Esophagus squamous epithelium (tissue), 5 donors: ENCODE measurements around the gene P3H2. TPM values are rescaled to one million over a fixed set of nuclear protein-coding genes. Genes with fewer than 3 reads are reported as not detected.

Source experiments
- DNase-seq: peaks from one replicate; lab custom pipeline; 2025; lab: John Stamatoyannopoulos, UW
- H3K27ac ChIP-seq, 4 donors: fragments of 200-600 bp; sonication (generic); one replicate each; pipeline ENCODE4 v1.5.1; 2016 to 2019; ENCODE audit warnings: mild to moderate bottlenecking in 1 of 4
- H3K27me3 ChIP-seq, 4 donors: fragments of 200-600 bp; sonication (generic); 1 replicate in 3 of 4; 2 replicates in 1 of 4; pipeline versions ENCODE4 v1.5.1 to v1.6.0; 2017 to 2021; ENCODE audit warnings: antibody characterized with exemption in 1 of 4
- H3K36me3 ChIP-seq, 3 donors: fragments of 200-600 bp; sonication (generic); one replicate each; pipeline ENCODE4 v1.5.1; 2016 to 2019
- H3K4me1 ChIP-seq, 3 donors: fragments of 200-600 bp; sonication (generic); one replicate each; pipeline ENCODE4 v1.5.1; 2017 to 2019
- H3K4me3 ChIP-seq, 4 donors: fragments of 200-600 bp; sonication (generic); 1 replicate in 3 of 4; 2 replicates in 1 of 4; pipeline ENCODE4 v1.5.1; 2016 to 2019; ENCODE audit warnings: mild to moderate bottlenecking in 2 of 4, moderate library complexity in 1 of 4
- H3K9me3 ChIP-seq, 3 donors: fragments of 200-600 bp; sonication (generic); one replicate each; pipeline ENCODE4 v1.5.1; 2016 to 2019
- POLR2A ChIP-seq, 4 donors: fragments of 450-650 bp; IDR thresholded peaks; one replicate each; pipeline ENCODE4 v1.6.1; 2017; ENCODE audit warnings: antibody characterized with exemption in 4 of 4, mild to moderate bottlenecking in 4 of 4, moderate library complexity in 3 of 4
- WGBS, 2 donors: methylation state at CpG; one replicate each; pipeline ENCODE4 v1.1.5; 2018; 5-methylcytosine and 5-hydroxymethylcytosine counted together
- intact Hi-C: fragments of 100-400 bp; cut with DNase I; formaldehyde crosslinking; loops from one replicate; pipeline ENCODE4 v1.15.0; 2022
- total RNA-seq, 4 donors: library from RNA; depleted of rRNA; stranded (reverse); fragments of >200 nt; gene quantifications; one replicate each; pipeline ENCODE4 v1.1.0, GENCODE V29; 2016
- TF ChIP-seq, protein P1 (sequence below), 6 experiments: fragments of 450-650 bp in 4 of 6; fragments of 200-600 bp in 2 of 6; sonication (generic) in 2 of 6; IDR thresholded peaks; one replicate each; pipeline ENCODE4 v1.5.1; 2016 to 2019; ENCODE audit warnings: antibody characterized with exemption in 6 of 6, mild to moderate bottlenecking in 4 of 6, moderate library complexity in 4 of 6
- donor health status: DM: yes; HTN: yes; CAD: no.

The P3H2 gene
- total RNA-seq, 4 donors from 2014 or later, result 16.5 to 41.2 (median 34.0) TPM

GRCh38 chr3:189914799-189915198, 205.9 kb downstream of the P3H2 start:
- no peak for TF ChIP-seq POLR2A (IDR thresholded peaks at IDR 0.05)
- TF ChIP-seq, protein P1, sequence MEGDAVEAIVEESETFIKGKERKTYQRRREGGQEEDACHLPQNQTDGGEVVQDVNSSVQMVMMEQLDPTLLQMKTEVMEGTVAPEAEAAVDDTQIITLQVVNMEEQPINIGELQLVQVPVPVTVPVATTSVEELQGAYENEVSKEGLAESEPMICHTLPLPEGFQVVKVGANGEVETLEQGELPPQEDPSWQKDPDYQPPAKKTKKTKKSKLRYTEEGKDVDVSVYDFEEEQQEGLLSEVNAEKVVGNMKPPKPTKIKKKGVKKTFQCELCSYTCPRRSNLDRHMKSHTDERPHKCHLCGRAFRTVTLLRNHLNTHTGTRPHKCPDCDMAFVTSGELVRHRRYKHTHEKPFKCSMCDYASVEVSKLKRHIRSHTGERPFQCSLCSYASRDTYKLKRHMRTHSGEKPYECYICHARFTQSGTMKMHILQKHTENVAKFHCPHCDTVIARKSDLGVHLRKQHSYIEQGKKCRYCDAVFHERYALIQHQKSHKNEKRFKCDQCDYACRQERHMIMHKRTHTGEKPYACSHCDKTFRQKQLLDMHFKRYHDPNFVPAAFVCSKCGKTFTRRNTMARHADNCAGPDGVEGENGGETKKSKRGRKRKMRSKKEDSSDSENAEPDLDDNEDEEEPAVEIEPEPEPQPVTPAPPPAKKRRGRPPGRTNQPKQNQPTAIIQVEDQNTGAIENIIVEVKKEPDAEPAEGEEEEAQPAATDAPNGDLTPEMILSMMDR (IDR thresholded peaks at IDR 0.05), result no peak
- DNase-seq, result no peak
- Histone ChIP-seq H3K27ac (peak overlapping the region in 3 of 4 donors; percentile 62 to 76 (median 71)), H3K4me3 (no peak overlapping the region), H3K36me3 (no peaks in the 10 kb centered on the region), H3K27me3 (no peaks in the 10 kb centered on the region), H3K9me3 (no peaks in the 10 kb centered on the region), H3K4me1 (peaks cover 0 to 41% (median 15%) of the 10 kb centered on the region in 3 donors)
- 24 to 49% methylated on average over 3 of the region's 3 CpGs for WGBS, 2 donors
- intact Hi-C loops, result no loop called here

DNA sequence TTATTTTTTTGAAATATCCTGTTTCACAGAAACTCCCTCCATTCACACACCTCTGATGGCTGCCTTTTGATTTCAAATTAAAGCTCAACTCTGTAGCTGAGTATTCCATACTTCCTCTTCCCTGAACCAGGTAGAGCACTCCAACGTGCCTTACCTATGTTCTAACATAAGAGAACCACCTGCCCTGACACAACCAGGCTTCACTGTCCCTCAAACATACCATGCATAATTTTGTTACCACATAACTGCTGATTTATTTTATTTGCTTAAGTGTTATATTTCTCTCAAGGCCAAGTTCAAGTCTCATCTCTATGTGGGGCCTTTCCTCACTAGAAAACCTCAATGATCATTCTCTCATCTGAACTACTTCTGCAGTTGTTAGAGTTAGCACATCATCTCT, 209.7 kb downstream of the P3H2 start:
- Histone ChIP-seq H3K27me3 (peaks cover 0 to 12% (median 0%) of the 10 kb centered on the region in 4 donors), H3K27ac (peak overlapping the region in 2 of 4 donors; percentile 84 to 89), H3K36me3 (no peaks in the 10 kb centered on the region), H3K9me3 (no peaks in the 10 kb centered on the region), H3K4me1 (peaks cover 6 to 59% (median 19%) of the 10 kb centered on the region in 3 donors), H3K4me3 (no peak overlapping the region)
- TF ChIP-seq, protein P1 (IDR thresholded peaks at IDR 0.05), result no peak
- TF ChIP-seq POLR2A (IDR thresholded peaks at IDR 0.05), result no peak
- WGBS, 2 donors, result 30 to 31% methylated on average over 1 of the region's 1 CpG
- intact Hi-C loops, result no loop called here
- DNase-seq, result no peak

DNA sequence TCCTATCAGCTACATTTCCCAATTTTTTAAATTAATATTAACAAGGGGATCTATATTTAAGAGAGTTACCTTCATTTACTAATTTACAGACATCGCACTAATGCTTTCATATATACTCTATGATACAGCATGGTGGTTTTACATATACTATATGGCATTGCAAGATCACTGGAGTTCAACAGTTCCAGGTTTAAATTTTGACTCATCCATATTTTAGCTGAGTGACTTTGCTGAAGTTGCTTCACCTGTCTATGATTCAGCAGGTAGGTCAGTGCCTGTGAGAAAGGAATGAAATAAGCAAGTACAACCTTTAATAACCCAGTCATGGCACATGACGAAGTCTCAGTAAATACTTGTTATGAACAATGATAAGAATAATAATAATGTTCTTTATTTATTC, 211.1 kb downstream of the P3H2 start:
- Histone ChIP-seq H3K4me3 (no peak overlapping the region), H3K27me3 (peaks cover 0 to 12% (median 0%) of the 10 kb centered on the region in 4 donors), H3K4me1 (peaks cover 6 to 55% (median 19%) of the 10 kb centered on the region in 3 donors), H3K27ac (peak overlapping the region; percentile 75 to 89 (median 86)), H3K9me3 (no peaks in the 10 kb centered on the region), H3K36me3 (no peaks in the 10 kb centered on the region)
- no peak for DNase-seq
- WGBS, 2 donors, result 47 to 48% methylated on average over 2 of the region's 2 CpGs
- intact Hi-C loops, result no loop called here
- no peak for TF ChIP-seq POLR2A (IDR thresholded peaks at IDR 0.05)
- TF ChIP-seq, protein P1 (IDR thresholded peaks at IDR 0.05), result no peak

DNA sequence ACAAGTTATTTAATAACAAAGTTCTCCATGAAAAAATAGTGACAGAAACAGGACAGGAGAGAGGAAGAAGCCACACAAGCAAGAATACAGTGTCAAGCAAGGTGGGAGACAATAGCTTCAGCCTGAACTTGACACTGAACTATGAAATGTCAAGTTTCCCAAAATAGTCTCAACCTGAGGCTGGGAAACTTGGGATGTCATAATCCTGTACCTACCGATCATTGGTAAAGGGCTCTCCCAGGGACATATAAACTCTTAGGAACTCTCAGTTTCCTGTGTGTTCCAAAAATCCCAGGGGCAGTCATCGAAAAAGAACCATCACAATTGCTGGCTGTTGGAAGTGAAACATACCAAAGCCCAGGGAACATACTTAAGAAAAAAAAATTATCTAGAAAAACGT, 211.6 kb downstream of the P3H2 start:
- intact Hi-C loops, result no loop called here
- WGBS, 2 donors, result 41 to 44% methylated on average over 3 of the region's 3 CpGs
- peak overlapping the region; percentile 75 to 89 (median 86) for H3K27ac ChIP-seq

GRCh38 chr3:189908646-189909045, 212.1 kb downstream of the P3H2 start:
- no peaks in the 10 kb centered on the region for H3K9me3 ChIP-seq
- peaks cover 0 to 12% (median 0%) of the 10 kb centered on the region in 4 donors for H3K27me3 ChIP-seq
- TF ChIP-seq, protein P1 (IDR thresholded peaks at IDR 0.05), result no peak
- no peak for TF ChIP-seq POLR2A (IDR thresholded peaks at IDR 0.05)
- H3K27ac ChIP-seq, result peak overlapping the region; percentile 75 to 89 (median 86)
- DNase-seq, result no peak
- intact Hi-C loops, result no loop called here
- no peak overlapping the region for H3K4me3 ChIP-seq
- peaks cover 6 to 46% (median 13%) of the 10 kb centered on the region in 3 donors for H3K4me1 ChIP-seq
- no peaks in the 10 kb centered on the region for H3K36me3 ChIP-seq

More for the DNA sequence above, 211.6 kb downstream of the P3H2 start:
- H3K4me1 ChIP-seq, result peaks cover 6 to 51% (median 17%) of the 10 kb centered on the region in 3 donors
- H3K9me3 ChIP-seq, result no peaks in the 10 kb centered on the region
- TF ChIP-seq POLR2A (IDR thresholded peaks at IDR 0.05), result no peak
- TF ChIP-seq, protein P1 (IDR thresholded peaks at IDR 0.05), result no peak
- DNase-seq, result no peak
- peaks cover 0 to 12% (median 0%) of the 10 kb centered on the region in 4 donors for H3K27me3 ChIP-seq
- H3K4me3 ChIP-seq, result no peak overlapping the region
- H3K36me3 ChIP-seq, result no peaks in the 10 kb centered on the region
